ENCODE data around the gene CASS4.
"Not testable (repeated sequence)": the region's sequence is repeated elsewhere in the genome, so short reads cannot be mapped to it uniquely, and the experiment has no call there.

CASS4 gene

DNA sequence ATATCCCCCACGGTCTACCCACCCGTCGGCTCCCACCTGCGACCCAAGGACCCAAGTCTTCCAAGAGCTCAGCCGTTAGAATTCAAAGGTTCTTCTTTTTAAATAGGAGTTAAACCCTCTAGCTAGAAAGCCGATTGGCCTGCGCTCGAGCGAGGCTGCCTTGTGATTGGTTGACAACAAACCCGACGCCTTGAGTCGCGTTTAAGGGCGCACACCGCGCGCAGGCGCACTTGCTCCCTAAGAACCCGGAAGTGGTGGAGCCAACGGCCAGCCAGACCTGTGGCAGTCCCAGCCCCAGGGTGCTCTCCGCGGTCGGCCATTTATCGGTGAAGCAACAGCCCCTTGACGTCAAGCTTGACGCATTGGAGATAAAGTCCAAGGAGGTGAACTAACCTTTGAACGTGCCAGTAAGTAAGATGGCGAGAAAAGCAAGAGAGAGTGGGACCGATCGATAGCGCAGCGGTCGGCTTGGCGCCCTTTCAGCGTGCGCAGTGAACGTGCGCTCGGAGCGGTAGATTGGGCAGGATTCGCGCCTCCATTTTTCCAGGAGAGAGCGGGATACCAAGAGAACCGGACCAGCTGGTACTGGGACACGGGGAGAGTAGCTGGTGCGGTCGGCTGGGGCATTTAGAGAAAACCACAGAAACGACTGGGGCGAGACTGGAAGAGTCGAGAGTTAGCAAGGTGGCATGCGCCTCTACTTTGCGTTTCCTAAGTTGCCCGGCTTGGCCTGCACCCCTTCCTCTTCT, 19.8 kb upstream of the CASS4 start, which contains the start of the genes AURKA and CSTF1:
AURKA (minus strand) TSS at position 84 of the 749 bp plus-strand sequence. CDS start 4,018 bp downstream, outside the sequence.
CSTF1 (plus strand) TSS at position 514 of the 749 bp plus-strand sequence. CDS start 2,908 bp downstream, outside the sequence.
- in situ Hi-C loops (cut with MboI; ENCODE audit: low sequenced_read_pairs), result no loop called here

DNA sequence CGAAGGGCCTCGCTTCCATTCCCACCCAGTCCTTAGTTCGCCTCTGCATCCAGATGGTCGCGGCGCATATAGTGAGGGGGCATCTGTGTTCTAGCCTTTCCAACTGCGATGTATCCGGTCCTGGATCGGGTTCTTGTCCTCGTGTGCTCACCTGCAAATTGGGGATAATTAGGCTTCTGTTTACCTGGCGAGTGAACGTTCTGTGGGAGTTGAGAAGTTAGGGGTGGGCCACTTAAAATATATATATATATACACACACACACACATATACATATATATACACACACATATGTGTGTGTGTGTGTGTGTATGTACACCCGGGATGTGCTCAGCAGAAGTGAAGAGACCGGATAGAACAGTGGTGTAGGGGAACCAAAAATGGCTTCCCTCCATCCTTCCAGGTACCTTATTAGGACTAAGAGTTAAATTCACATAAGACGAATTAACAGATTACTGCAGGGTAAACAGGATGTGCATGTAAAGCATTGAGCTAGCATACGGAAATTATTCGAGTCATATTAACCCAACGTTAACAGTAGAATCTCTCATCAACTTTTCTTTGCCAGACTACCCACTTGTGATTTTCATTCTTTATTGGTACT, 19.1 kb upstream of the CASS4 start:
- in situ Hi-C loops (cut with MboI; ENCODE audit: low sequenced_read_pairs), result no loop called here

DNA sequence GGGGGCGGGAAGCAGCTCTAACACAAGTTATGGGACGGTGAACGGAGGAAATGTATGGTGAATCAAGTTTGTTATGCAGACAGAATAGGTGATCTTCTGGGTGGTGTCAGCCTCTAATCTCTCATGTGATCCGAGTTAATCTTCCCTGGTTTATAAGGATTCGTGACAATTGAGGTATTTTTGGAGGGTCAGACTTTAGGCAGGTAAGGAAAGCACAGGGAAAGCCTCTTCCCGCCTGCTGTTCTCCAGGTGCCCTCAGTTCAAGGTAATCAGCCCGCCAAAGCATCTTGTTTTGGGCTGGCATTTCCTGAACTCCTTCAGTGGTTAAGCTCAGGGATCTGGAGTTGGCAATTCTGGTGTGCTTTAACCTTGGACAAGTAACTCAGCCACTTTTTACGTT, 18.4 kb upstream of the CASS4 start:
- in situ Hi-C loops (cut with MboI; ENCODE audit: low sequenced_read_pairs), result no loop called here

DNA sequence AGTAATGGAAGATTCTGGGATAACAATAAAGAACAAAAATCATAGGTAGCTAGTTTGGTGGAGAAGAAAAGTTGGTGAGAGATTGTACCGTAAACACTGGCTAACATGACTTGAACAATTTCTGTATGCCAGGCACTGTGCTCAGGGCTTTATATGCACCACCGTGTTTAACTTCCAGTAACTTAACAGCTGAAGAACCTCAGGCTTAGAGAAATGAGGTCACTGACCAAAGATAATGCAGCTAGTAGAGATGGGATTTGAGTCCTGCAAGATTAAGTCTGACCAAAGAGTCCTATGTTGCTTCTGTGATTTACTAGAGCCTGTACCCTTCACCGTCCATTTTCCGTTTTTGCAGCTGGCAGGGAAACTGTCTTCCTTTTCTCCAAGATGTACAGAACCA, 16.9 kb upstream of the CASS4 start:
- in situ Hi-C loops (cut with MboI; ENCODE audit: low sequenced_read_pairs), result no loop called here

DNA sequence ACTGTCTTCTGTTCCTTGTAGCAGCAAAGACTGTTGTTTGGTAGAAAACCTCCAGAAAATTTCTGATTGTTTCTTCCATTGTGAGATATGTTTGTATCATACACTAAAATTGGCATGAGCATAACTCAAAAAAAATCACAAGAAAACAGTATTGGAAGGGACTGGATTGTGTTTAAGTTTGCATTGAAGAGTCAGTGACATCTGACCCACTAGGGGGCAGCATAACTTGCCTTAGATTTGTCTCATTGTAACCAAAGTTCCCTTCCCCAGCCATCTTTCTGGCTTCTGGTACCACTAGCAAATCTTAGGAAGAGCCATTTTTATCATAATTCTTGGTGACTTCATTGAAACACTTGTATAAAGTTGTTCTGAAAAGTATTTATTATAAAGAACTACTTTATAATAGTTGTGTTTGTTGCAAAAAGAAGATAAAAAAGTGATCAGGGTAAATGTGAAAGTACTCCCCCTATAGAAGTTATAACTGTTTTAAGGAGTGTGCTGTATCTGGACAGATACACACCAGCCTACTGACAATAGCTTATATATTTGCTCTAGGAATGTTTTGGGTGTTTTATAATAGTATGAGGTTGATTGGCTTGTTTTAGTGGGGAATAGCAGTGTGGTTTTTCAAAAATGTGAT, 11.9 kb upstream of the CASS4 start:
- in situ Hi-C loops (cut with MboI; ENCODE audit: low sequenced_read_pairs), result no loop called here

DNA sequence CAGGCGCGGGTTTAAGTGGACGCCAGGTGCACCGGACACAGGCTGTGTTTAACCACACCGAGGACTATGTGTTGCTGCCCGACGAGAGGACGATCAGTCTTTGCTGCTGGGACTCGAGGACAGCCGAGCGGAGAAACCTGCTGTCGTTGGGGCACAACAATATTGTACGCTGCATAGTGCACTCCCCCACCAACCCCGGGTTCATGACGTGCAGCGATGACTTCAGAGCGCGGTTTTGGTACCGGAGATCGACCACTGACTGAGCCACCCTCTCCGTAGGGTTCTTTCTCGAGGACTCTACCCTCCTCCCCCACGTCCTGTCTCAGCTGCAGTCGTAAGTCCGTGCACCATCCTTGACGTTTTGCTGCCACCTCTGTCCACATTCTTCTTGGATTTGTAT, 8.6 kb upstream of the CASS4 start:
- in situ Hi-C loops (cut with MboI; ENCODE audit: low sequenced_read_pairs), result no loop called here

DNA sequence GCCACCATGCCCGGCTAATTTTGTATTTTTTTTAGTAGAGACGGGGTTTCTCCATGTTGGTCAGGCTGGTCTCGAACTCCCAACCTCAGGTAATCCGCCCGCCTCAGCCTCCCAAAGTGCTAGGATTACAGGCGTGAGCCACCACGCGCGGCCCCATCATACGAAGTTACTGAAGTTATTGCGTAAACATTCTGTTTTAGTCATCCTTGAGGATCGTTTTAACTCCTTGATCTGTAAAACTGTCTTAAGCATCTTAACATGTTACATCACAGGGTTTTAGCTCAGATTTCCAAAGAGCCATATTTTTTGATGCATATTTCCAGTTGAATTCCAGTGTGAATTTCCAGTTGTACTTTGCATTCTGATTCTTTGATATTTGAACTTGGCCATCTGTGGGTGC, 6.7 kb upstream of the CASS4 start:
- in situ Hi-C loops (cut with MboI; ENCODE audit: low sequenced_read_pairs), result not testable (repeated sequence)

DNA sequence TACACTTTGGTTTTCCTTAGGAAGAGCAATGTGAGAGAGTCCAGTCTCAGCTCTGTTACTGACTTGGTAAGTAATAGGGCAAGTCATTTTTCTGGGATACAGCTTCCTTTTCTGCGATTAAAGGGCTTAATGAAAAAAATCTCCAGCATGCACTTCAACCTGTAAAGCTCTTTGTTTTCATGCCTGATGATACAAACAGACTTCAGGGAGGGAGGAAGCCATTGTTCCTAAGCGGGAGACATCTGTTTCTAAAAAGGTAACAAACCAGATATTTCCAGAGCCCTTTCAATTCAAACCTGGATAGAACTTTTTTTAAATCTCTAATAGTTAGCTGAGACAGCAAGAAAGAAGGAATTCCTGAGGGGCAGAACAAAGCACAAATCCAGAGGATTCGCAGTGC, 5.2 kb upstream of the CASS4 start:
- in situ Hi-C loops (cut with MboI; ENCODE audit: low sequenced_read_pairs), result no loop called here

DNA sequence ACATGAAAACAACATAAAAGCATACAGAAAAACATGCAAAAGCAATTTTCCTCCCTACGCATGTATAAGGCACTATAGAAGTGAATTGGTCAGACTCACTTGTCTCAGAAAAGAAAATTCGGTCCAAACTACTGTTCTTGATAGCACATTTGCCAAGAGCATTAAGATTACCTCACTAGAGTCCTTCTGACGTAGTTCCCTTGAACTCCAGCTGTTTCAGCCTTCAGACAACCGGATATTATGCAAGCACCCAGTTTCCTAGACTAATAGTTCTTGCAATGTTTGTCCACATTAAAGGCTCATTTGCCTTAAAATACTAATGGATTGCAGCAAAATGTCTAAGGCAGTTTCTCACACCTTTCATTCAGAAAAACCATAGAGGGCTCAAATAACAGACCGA, 2.5 kb upstream of the CASS4 start:
- in situ Hi-C loops (cut with MboI; ENCODE audit: low sequenced_read_pairs), result no loop called here

DNA sequence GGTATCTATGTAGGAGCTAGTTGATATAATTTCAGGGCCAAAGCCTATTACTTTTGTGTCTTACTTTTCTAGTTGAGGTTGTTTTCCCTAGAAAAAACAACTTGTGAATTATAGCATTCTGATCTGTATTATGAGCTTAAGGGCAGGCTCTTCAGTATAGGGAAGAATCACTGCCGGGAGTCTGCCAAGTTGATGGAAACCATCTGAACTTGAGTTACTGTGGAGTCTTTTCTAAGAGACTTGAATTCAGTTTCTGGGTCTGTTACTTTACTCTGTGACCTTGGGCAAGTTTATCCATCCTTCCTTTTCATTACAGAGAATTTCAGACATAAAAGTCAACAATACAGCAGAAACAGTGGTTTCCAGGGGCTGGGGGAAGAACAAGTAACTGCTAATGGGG, 2.1 kb upstream of the CASS4 start:
- in situ Hi-C loops (cut with MboI; ENCODE audit: low sequenced_read_pairs), result no loop called here

DNA sequence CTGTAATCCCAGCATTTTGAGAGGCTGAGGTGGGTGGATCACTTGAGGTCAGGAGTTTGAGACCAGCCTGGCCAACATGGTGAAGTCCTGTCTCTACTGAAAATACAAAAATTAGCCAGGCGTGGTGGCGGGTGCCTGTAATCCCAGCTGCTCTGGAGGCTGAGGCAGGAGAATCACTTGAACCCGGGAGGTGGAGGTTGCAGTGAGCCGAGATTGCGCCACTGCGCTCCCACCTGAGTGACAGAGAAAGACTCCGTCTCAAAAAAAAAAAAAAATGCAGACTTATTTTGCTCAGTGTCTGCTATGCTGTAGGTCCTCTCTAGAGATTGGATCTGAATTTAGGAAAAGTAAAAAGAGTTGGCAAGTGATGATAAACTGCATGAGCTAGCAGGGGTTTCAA, 773 bp upstream of the CASS4 start:
- in situ Hi-C loops (cut with MboI; ENCODE audit: low sequenced_read_pairs), result not testable (repeated sequence)

DNA sequence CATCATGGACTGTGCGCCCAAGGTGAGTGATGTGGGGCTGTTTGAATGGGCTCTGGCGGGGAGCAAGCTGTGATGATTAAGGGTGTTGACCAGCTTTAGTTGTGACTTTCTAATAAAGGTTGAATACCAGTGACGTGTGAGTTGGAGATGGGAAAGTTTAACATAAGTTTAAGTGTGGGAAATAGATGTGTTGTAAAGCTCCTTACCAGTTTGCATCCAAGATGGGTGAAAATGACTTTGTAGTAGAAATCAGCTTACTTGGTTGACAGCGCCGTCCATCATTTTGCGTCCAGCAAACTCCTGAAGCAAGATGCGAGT, 372 bp downstream of the CASS4 start:
- in situ Hi-C loops (cut with MboI; ENCODE audit: low sequenced_read_pairs), result no loop called here

DNA sequence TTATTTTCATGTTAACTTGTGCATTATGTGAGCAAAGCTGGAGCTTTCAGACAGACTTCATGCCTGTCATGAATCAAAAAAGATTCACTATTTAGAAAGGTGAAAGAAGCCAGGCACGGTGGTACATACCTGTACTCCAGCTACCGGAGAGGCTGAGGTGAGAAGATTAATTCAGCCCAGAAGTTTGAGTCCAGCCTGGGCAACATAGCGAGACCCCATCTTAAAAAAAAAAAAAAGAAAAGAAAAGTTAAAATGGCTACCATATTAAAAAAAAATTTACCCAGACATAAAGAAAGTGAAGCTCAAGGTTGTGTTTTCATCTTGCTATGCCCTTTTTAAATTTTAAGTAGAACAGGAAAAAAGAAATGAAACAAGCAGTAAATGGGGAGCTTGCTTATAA, 889 bp downstream of the CASS4 start:
- in situ Hi-C loops (cut with MboI; ENCODE audit: low sequenced_read_pairs), result no loop called here

DNA sequence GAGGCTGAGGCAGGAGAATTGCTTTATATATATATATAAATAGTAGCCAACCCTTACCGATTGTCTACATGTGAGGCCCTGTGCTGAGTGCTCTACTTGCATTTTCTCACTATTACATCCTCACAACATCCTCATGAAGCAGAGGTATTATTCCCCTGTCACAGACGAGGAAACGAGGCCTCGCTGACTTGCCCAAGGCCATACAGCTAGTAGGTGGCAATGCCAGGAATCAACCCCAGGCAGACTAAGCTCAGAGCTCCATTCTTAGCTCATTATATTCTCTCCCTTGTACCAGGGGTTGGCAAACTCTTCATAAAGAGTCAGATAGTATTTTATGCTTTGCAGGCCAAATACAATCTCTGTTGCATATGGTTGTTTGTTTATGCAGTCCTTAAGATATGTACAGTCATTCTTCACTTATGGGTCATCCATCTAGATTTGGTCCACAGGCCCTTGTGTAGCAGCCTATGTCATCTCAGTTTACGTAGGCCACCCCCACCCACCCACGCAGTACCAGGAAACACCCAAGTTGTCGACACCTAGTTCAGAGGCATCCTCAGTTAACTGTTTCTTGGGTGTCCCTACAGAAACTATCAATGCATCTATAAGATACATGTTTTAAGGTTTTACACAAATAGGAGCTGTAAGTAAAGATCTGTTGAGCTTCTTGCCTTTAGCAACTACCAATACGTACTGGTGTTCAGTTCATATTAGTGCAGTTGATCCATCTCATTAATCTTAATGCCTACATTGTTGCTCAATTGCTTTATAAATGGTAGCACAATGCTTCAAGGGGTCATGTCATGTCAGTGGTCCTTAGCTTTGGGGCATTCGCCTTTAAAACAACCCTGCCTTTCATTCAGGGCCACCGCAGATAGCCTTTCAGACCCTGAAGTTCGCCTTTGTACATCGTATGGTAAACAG, 3.0 kb downstream of the CASS4 start:
- in situ Hi-C loops (cut with MboI; ENCODE audit: low sequenced_read_pairs), result no loop called here

DNA sequence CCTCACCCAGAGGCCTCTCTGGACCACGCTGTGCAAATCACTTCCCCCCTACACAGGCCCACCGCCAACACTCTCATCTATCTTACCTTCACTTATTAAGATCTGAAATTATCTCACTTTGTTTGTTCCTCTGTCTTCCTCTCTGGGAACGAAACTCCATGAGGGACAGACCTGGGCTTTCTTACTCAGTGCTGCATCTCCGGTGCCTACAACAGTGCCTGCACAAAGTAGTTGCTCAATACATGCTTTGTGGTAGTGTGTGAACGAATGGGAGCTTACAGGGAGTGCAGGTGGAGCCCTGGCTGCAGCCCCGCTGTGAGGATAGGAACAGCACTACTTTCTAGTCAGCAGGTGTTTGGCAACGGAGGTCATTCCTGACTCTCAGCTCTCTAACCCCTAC, 5.3 kb downstream of the CASS4 start:
- in situ Hi-C loops (cut with MboI; ENCODE audit: low sequenced_read_pairs), result no loop called here

DNA sequence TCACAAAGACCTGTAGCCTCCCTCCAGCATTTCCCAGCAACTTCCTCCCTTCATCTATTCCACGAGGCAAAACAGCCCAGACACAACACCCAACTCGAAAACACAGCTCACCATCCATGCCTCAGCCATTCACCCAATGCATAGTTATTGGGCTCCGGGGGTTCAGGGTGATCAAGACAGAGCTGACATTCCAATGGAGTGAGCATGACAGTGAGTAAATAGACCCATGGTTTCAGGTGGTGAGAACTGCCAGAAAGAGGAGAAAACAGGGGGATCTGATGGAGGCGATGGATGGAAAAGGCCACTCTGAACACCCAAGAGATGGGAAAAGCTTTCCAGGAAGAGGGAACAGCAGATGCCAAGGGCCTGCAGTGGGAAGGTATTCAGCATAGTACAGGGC, 5.9 kb downstream of the CASS4 start:
- in situ Hi-C loops (cut with MboI; ENCODE audit: low sequenced_read_pairs), result no loop called here

DNA sequence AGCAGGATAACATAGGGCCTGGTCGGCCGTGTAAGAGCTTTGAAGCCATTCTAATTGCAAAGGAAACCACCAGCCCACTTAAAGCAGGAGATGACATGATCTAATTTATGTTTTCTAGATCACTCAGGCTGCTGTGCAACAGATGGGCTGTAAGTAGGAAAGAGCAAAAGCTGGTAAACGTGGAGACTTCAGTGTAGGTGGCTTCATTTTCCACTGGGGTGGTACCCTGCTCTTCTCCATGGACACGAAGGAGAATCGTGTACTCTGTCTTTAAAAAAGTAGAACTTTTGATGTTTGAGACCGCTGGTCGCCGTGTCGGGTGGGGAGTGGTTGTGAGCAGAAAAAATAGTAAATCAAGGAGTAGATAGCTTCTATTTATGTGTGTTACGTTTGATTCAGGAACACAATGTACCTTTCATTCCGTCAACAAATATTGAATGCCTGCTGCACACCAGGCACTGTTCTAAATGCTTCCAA, 6.4 kb downstream of the CASS4 start:
- in situ Hi-C loops (cut with MboI; ENCODE audit: low sequenced_read_pairs), result no loop called here

DNA sequence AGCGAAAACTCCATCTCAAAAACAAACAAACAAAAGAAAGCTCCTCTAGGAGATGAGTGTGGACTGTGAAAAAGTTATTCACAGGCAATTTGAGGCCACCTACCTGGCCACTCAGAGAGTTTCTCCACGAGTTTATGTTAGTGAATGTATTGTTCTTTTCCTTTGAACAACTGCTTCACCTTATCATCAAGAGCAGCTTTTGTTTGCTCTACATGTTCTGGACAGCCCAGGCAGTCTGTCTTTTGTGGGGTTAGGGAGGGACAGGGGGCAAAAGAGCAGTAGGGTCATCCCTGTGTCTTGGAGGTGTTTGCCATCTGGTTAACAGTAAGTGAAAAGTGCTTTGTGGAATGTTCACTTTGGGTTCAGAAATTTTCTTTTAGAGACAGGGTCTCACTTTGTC, 8.0 kb downstream of the CASS4 start:
- in situ Hi-C loops (cut with MboI; ENCODE audit: low sequenced_read_pairs), result no loop called here

DNA sequence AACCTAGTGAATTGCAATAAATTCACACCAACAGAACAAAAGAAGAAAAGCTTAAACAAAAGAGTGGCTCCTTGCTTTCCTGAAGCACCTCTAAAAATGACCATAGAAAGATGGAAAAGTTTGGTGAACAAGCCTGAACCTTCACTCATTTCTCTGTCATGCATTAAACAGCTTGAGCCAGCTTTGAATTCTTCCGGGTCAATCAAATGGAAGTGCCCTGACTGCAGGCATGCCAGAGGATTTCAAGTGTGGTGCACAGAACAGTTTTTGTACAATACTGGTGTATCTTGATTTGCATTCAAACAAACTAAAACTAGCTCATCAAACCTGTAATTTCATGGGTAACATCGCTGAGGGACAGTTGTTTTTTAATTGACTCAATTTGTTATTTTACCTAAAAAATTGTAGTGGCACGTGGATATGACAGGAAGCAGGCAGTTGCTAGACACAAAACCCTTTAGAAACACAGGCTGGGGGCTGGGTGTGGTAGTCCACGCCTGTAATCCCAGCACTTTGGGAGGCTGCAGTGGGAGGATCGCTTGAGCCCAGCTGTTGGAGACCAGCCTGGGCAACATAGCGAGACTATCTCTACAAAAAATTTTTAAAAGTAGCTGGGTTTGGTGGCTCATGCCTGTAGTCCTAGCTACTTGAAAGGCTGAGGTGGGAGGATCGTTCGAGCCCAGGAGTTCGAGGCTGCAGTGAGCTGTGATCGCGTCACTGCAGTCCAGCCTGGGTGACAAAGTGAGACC, 9.1 kb downstream of the CASS4 start:
- in situ Hi-C loops (cut with MboI; ENCODE audit: low sequenced_read_pairs), result no loop called here

DNA sequence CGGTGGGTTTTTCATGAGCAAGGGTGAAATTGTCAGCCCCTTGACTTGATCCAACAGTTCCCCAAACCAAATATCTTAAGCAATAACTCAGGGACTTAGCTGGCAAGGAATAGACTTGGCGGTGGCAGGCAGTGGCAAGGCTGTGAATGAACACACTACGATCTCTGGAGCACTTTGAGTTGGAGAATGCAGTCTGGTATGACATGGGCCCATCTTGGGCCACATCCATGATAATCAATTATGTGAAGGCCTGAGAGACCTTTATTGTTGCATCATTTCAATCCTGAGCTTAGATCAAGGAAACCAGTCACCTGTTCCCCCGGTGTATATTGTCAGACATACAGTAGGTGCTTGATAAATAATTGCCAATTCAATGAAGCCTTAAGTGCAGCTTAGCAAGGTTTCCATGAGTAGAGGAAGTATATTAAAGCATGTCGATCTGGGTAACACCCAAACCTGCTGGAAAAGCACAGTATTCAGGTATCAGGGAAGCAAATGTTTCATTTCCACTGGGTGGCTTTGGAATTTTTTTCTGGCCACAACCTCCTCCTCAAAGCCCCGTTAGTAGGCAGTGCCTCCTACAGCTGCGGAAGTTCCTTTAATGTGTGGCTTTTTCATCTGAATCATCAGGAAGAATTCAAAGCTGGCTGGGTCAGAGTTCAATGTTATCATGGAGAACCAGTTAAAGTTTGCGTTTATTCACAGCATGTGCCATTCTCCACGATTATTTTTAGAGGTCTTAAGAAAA, 10.2 kb downstream of the CASS4 start:
- in situ Hi-C loops (cut with MboI; ENCODE audit: low sequenced_read_pairs), result no loop called here
